ENCODE measurements around the gene MAMDC2.

GRCh38 chr9:70262948-70263347 is 219.3 kb downstream of the MAMDC2 start:
- TF ChIP-seq POLR2AphosphoS5 (IDR thresholded peaks at IDR 0.05; ENCODE audit: low read depth, low read length) (no peak), RAD21 (IDR thresholded peaks at IDR 0.05; ENCODE audit: low read depth) (no peak), CEBPB (IDR thresholded peaks at IDR 0.05; ENCODE audit: low read depth) (no peak), ATF3 (IDR thresholded peaks at IDR 0.05) (no peak), MAX (IDR thresholded peaks at IDR 0.05) (no peak), POLR2A (IDR thresholded peaks at IDR 0.05; ENCODE audit: borderline replicate concordance, extremely low read depth, insufficient read depth, insufficient read length) (no peak), EZH2phosphoT487 (IDR thresholded peaks at IDR 0.05; ENCODE audit: borderline replicate concordance) (no peak)
- TF ChIP-seq, protein P1, sequence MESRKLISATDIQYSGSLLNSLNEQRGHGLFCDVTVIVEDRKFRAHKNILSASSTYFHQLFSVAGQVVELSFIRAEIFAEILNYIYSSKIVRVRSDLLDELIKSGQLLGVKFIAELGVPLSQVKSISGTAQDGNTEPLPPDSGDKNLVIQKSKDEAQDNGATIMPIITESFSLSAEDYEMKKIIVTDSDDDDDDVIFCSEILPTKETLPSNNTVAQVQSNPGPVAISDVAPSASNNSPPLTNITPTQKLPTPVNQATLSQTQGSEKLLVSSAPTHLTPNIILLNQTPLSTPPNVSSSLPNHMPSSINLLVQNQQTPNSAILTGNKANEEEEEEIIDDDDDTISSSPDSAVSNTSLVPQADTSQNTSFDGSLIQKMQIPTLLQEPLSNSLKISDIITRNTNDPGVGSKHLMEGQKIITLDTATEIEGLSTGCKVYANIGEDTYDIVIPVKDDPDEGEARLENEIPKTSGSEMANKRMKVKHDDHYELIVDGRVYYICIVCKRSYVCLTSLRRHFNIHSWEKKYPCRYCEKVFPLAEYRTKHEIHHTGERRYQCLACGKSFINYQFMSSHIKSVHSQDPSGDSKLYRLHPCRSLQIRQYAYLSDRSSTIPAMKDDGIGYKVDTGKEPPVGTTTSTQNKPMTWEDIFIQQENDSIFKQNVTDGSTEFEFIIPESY (IDR thresholded peaks at IDR 0.05; ENCODE audit: extremely low read depth, insufficient replicate concordance, low read length): no peak
- TF ChIP-seq, protein P2, sequence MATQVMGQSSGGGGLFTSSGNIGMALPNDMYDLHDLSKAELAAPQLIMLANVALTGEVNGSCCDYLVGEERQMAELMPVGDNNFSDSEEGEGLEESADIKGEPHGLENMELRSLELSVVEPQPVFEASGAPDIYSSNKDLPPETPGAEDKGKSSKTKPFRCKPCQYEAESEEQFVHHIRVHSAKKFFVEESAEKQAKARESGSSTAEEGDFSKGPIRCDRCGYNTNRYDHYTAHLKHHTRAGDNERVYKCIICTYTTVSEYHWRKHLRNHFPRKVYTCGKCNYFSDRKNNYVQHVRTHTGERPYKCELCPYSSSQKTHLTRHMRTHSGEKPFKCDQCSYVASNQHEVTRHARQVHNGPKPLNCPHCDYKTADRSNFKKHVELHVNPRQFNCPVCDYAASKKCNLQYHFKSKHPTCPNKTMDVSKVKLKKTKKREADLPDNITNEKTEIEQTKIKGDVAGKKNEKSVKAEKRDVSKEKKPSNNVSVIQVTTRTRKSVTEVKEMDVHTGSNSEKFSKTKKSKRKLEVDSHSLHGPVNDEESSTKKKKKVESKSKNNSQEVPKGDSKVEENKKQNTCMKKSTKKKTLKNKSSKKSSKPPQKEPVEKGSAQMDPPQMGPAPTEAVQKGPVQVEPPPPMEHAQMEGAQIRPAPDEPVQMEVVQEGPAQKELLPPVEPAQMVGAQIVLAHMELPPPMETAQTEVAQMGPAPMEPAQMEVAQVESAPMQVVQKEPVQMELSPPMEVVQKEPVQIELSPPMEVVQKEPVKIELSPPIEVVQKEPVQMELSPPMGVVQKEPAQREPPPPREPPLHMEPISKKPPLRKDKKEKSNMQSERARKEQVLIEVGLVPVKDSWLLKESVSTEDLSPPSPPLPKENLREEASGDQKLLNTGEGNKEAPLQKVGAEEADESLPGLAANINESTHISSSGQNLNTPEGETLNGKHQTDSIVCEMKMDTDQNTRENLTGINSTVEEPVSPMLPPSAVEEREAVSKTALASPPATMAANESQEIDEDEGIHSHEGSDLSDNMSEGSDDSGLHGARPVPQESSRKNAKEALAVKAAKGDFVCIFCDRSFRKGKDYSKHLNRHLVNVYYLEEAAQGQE (IDR thresholded peaks at IDR 0.05; ENCODE audit: low read depth): no peak
- TF ChIP-seq, protein P3, sequence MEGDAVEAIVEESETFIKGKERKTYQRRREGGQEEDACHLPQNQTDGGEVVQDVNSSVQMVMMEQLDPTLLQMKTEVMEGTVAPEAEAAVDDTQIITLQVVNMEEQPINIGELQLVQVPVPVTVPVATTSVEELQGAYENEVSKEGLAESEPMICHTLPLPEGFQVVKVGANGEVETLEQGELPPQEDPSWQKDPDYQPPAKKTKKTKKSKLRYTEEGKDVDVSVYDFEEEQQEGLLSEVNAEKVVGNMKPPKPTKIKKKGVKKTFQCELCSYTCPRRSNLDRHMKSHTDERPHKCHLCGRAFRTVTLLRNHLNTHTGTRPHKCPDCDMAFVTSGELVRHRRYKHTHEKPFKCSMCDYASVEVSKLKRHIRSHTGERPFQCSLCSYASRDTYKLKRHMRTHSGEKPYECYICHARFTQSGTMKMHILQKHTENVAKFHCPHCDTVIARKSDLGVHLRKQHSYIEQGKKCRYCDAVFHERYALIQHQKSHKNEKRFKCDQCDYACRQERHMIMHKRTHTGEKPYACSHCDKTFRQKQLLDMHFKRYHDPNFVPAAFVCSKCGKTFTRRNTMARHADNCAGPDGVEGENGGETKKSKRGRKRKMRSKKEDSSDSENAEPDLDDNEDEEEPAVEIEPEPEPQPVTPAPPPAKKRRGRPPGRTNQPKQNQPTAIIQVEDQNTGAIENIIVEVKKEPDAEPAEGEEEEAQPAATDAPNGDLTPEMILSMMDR (IDR thresholded peaks at IDR 0.05 in 2 of 3, conservative IDR thresholded peaks at IDR 0.05 in 1 of 3; ENCODE audit: borderline replicate concordance in 1 of 3, insufficient read depth in 1 of 3, low read depth in 2 of 3, low read length in 2 of 3): no peak

Data from HCT116 (cell line).